DND-41 (cell line): ENCODE measurements around the gene DHX30.

Experiments used
- EZH2 ChIP-seq: IDR thresholded peaks from 3 replicates; pipeline ENCODE4 v1.6.1; 2012; ENCODE audit warnings: borderline replicate concordance, low read depth, mild to moderate bottlenecking, moderate library complexity, low read length, inconsistent platforms; ENCODE audit not compliant: severe bottlenecking
- TF ChIP-seq, protein P1 (sequence below): IDR thresholded peaks from 2 replicates; pipeline ENCODE4 v1.5.1; 2012; ENCODE audit warnings: borderline replicate concordance, low read length, moderate library complexity, mild to moderate bottlenecking; ENCODE audit not compliant: poor library complexity, severe bottlenecking; ENCODE audit errors: extremely low read depth

DNA sequence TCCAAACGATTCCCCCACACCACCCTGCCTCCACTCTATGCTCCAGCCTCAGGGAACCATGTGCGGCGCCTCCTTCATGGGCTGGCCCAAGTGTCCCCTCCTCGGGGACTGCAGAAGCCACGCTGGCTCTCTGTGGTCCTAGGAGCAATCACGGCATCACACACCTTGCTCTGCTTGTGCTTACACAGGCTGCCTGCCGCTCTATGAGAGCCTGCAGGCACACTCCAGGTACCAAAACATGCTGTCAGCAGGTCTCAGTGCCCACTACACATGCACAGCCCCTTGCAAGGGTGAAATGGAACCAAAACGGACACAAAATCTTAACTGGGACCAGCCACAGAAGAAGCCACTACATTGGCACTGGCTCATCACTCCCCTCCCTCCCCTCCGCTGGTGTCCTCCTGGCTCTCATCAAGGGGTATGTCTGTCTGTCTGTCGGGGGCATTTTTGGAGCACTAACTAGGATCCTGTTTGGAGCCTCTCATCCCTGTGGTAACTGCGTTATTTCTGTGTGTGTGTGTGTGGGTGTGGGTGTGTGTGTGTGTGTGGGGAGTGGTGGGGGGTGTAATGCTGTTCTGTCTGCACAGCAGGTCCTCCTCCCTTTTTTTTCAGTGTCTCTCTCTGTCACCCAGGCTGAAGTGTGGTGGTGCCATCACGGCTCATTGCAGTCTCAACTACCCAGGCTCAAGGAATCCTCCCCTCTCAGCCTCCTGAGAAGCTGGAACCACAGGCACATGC is 60.6 kb downstream of the DHX30 start:
- TF ChIP-seq, protein P1, sequence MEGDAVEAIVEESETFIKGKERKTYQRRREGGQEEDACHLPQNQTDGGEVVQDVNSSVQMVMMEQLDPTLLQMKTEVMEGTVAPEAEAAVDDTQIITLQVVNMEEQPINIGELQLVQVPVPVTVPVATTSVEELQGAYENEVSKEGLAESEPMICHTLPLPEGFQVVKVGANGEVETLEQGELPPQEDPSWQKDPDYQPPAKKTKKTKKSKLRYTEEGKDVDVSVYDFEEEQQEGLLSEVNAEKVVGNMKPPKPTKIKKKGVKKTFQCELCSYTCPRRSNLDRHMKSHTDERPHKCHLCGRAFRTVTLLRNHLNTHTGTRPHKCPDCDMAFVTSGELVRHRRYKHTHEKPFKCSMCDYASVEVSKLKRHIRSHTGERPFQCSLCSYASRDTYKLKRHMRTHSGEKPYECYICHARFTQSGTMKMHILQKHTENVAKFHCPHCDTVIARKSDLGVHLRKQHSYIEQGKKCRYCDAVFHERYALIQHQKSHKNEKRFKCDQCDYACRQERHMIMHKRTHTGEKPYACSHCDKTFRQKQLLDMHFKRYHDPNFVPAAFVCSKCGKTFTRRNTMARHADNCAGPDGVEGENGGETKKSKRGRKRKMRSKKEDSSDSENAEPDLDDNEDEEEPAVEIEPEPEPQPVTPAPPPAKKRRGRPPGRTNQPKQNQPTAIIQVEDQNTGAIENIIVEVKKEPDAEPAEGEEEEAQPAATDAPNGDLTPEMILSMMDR = no peak
- TF ChIP-seq EZH2 = no peak
